Heart left ventricle (tissue), 16 donors: ENCODE results near the gene M6PR. TPM values are rescaled to one million over a fixed set of nuclear protein-coding genes. Genes with fewer than 3 reads are reported as not detected.

ENCODE experiments used
- ATAC-seq, 4 donors: fragments of 200-7000 bp; cut with Tn5 transposase; one replicate each; pipeline ENCODE4 v1.9.1; 2020 to 2022; ENCODE audit warnings: moderate library complexity in 4 of 4, mild to moderate bottlenecking in 3 of 4, moderate number of reproducible peaks in 1 of 4
- DNase-seq, 5 donors: peaks; one replicate each; pipeline ENCODE4 v3.0.0-alpha.2; 2020
- H3K27ac ChIP-seq, 12 donors: fragments of 200-600 bp; sonication (generic) in 4 of 12; one replicate each; pipeline versions ENCODE4 v1.5.0 to v1.8.0; 2016 to 2022; ENCODE audit warnings: mild to moderate bottlenecking in 2 of 12
- H3K27me3 ChIP-seq, 9 donors: fragments of 200-600 bp; sonication (generic) in 2 of 9; one replicate each; pipeline versions ENCODE4 v1.5.1 to v1.8.0; 2016 to 2022; ENCODE audit warnings: mild to moderate bottlenecking in 3 of 9
- H3K36me3 ChIP-seq, 9 donors: fragments of 200-600 bp; sonication (generic) in 2 of 9; one replicate each; pipeline versions ENCODE4 v1.5.0 to v1.8.0; 2018 to 2022; ENCODE audit warnings: mild to moderate bottlenecking in 2 of 9
- H3K4me1 ChIP-seq, 12 donors: fragments of 200-600 bp; sonication (generic) in 4 of 12; one replicate each; pipeline versions ENCODE4 v1.5.0 to v1.8.0; 2016 to 2022; ENCODE audit warnings: mild to moderate bottlenecking in 3 of 12
- H3K4me3 ChIP-seq, 12 donors: fragments of 200-600 bp; sonication (generic) in 4 of 12; one replicate each; pipeline versions ENCODE4 v1.5.0 to v1.8.0; 2017 to 2022; ENCODE audit warnings: mild to moderate bottlenecking in 9 of 12, moderate library complexity in 4 of 12
- H3K9me3 ChIP-seq, 12 donors: fragments of 200-600 bp; sonication (generic) in 4 of 12; one replicate each; pipeline versions ENCODE4 v1.5.0 to v1.8.0; 2016 to 2022; ENCODE audit warnings: mild to moderate bottlenecking in 1 of 12
- POLR2A ChIP-seq, 2 donors: fragments of 450-650 bp; IDR thresholded peaks; one replicate each; pipeline ENCODE4 v1.6.1; 2017; ENCODE audit warnings: antibody characterized with exemption in 2 of 2, mild to moderate bottlenecking in 2 of 2, moderate library complexity in 2 of 2
- WGBS, 4 donors: extraction: QIAGEN DNeasy Blood & Tissue Kit in 2 of 4; methylation state at CpG; one replicate each; pipeline versions ENCODE4 v1.1.5 to v1.1.7; 2013 to 2018; 5-methylcytosine and 5-hydroxymethylcytosine counted together
- intact Hi-C, 10 donors: fragments of 100-400 bp; cut with DNase I; formaldehyde crosslinking; loops; one replicate each; pipeline versions ENCODE4 v1.11.1 to v1.14.2; 2022
- polyA plus RNA-seq, 2 donors: library from polyadenylated mRNA; stranded (reverse); fragments of 200-250 nt; gene quantifications; one replicate each; pipeline ENCODE4 v1.2.3, GENCODE V29; 2013
- total RNA-seq, 9 donors: library from RNA; depleted of rRNA in 2 of 9; stranded (reverse); fragments of >200 nt in 2 of 9; fragmentation: NEBNext Ultra II Directional in 3 of 9; extraction: Animal tissue kit (Norgen Biotek cat#: 25700) in 3 of 9; gene quantifications; one replicate each; pipeline versions ENCODE4 v1.1.0 to v1.2.4, GENCODE V29; 2016 to 2023
- TF ChIP-seq, protein P1 (sequence below), 12 donors: fragments of 200-600 bp; sonication (generic) in 4 of 12; IDR thresholded peaks; one replicate each; pipeline versions ENCODE4 v1.5.0 to v1.8.0; 2018 to 2022; ENCODE audit warnings: antibody characterized with exemption in 12 of 12, mild to moderate bottlenecking in 5 of 12
- donor health status: ischemic (EF 13 %, LVEDD 7.1; RV severe dilation, severe dysfunction).
- donor health status: healthy with polysubstance abuse.
- donor health status: DM: no; HTN: yes; CAD: no.
- donor health status: DM: no; HTN: no; CAD: no.
- donor health status: ischemic (EF 25% LVEDD 6.9; RV normal size, moderate dysfunction).
- donor health status: ischemic (EF 25% LVEDD 5.7; RV mildly dilated, moderate dysfunction).
- donor health status: healthy.
- donor health status: DM: yes; HTN: yes; CAD: no.
- donor health status: ischemic (EF 35%, LVEDD 5.7; RV mildly dilated, moderate dysfunction).
- donor health status: nonischemic (EF 11% LVEDD 7.7; RV severe dilation, severe dysfunction).
- donor health status: DM: yes; HTN: yes; CAD: no.
- donor health status: PGD.
- donor health status: ischemic (EF 29% LVEDD 5.4; RV normal size, mild dysfunction).
- donor health status: nonischemic (EF 23%, LVEDD 6.1; RV moderate dilation, normal function).

The M6PR gene
- total and polyA plus RNA-seq, 11 donors = 58.7 to 150 (median 101) TPM

DNA sequence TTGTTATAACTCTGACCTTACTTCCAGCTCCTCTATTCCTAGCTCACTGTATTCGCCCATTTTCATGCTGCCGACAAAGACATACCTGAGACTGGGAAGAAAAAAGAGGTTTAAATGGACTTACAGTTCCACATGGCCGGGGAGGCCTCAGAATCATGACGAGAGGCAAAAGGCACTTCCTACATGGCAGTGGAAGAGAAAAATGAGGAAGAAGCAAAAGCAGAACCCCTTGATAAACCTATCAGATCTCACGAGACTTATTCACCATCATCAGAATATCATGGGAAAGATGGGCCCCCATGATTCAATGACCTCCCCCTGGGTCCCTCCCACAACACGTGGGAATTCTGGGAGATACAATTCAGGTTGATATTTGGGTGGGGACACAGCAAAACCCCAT lies 49.6 kb downstream of the M6PR start:
- H3K27me3 ChIP-seq = no peaks in the 10 kb centered on the region
- no peak for ATAC-seq
- no peaks in the 10 kb centered on the region for H3K9me3 ChIP-seq
- peaks cover 0 to 8% (median 0%) of the 10 kb centered on the region in 12 donors for H3K4me1 ChIP-seq
- TF ChIP-seq POLR2A (IDR thresholded peaks at IDR 0.05) = no peak
- TF ChIP-seq, protein P1, sequence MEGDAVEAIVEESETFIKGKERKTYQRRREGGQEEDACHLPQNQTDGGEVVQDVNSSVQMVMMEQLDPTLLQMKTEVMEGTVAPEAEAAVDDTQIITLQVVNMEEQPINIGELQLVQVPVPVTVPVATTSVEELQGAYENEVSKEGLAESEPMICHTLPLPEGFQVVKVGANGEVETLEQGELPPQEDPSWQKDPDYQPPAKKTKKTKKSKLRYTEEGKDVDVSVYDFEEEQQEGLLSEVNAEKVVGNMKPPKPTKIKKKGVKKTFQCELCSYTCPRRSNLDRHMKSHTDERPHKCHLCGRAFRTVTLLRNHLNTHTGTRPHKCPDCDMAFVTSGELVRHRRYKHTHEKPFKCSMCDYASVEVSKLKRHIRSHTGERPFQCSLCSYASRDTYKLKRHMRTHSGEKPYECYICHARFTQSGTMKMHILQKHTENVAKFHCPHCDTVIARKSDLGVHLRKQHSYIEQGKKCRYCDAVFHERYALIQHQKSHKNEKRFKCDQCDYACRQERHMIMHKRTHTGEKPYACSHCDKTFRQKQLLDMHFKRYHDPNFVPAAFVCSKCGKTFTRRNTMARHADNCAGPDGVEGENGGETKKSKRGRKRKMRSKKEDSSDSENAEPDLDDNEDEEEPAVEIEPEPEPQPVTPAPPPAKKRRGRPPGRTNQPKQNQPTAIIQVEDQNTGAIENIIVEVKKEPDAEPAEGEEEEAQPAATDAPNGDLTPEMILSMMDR (IDR thresholded peaks at IDR 0.05) = no peak
- H3K27ac ChIP-seq = no peak overlapping the region
- no peak for DNase-seq
- WGBS, 4 donors = 81 to 89% (median 83%) methylated on average over 6 of the region's 6 CpGs
- intact Hi-C loops = loop anchor here in 1 of 10 donors (10.0 kb wide), 1 partner anchor 215 kb away; no protein-coding TSS in a partner anchor
- H3K36me3 ChIP-seq = no peaks in the 10 kb centered on the region
- no peak overlapping the region for H3K4me3 ChIP-seq

DNA sequence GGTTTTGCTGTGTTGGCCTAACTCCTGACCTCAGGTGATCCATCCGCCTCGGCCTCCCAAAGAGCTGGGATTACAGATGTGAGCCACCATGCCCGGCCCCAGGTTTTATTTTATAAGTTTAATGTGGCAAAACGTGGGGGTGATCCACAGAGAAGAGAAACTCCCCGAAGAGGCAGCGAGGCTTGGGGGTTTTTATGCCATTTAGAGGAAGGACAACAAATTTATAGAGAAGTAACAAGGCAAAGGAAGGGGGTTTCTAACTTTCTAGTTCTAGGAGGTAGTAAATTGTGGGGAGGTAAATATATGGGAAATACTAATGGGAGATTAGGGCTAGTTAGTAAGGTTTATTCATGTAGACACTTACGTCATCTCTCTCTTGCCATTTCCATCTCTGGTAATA lies 52.4 kb downstream of the M6PR start:
- ATAC-seq = no peak
- intact Hi-C loops = loop anchor here in 1 of 10 donors (10.0 kb wide), 1 partner anchor 212 kb away; no protein-coding TSS in a partner anchor
- no peak for TF ChIP-seq POLR2A (IDR thresholded peaks at IDR 0.05)
- TF ChIP-seq, protein P1 (IDR thresholded peaks at IDR 0.05) = no peak
- Histone ChIP-seq H3K27me3 (no peaks in the 10 kb centered on the region), H3K27ac (no peak overlapping the region), H3K4me3 (no peak overlapping the region), H3K36me3 (no peaks in the 10 kb centered on the region), H3K9me3 (no peaks in the 10 kb centered on the region), H3K4me1 (no peaks in the 10 kb centered on the region)
- no peak for DNase-seq
- WGBS, 4 donors = 93 to 94% (median 93%) methylated on average over 7 of the region's 7 CpGs

DNA sequence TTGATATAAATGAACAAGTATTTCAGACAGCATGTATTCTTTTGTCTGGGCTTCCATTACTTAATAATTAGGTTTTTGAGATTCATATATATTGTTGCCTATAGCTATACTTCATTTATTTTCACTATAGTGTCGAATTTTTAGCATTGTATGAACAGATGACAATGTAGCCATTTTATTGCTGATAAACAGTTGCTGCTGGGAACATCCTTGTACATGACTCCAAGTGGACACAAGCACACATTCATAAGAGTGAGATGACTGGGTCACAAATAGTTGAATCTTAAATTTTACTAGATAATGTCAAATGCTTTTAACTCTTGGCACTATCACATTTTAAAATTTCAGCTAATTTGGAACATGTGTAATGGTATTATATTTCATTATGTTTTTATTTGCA lies 54.5 kb downstream of the M6PR start:
- intact Hi-C loops = loop anchor here in 3 of 10 donors (5.0 to 10.0 kb wide), 3 partner anchors 210 to 238 kb away; no protein-coding TSS in a partner anchor

DNA sequence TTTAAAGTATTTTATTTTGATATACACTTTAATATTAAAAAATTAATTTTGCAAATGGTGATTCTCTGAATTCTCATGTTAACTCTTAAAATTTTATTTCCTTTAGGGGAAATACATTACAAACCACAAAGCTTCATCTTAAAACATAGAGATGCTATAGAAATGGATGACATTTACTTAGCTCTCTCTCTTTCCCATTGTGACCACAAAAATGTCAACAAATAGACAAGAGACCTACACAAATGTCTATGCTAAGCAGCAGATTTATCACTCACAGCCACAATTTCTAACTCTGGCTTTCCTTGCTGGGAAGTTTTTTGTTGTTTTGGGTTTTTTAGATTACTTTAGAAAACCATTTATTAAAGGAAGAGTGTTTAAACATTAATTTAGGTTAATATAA lies 55.1 kb downstream of the M6PR start:
- peaks cover 0 to 5% (median 0%) of the 10 kb centered on the region in 12 donors for H3K4me1 ChIP-seq
- no peak for ATAC-seq
- TF ChIP-seq, protein P1 (IDR thresholded peaks at IDR 0.05) = no peak
- TF ChIP-seq POLR2A (IDR thresholded peaks at IDR 0.05) = no peak
- H3K4me3 ChIP-seq = no peak overlapping the region
- H3K36me3 ChIP-seq = no peaks in the 10 kb centered on the region
- no peaks in the 10 kb centered on the region for H3K9me3 ChIP-seq
- intact Hi-C loops = loop anchor here in 3 of 10 donors (5.0 to 10.0 kb wide), 3 partner anchors 210 to 237 kb away; no protein-coding TSS in a partner anchor
- DNase-seq = no peak
- no peak overlapping the region for H3K27ac ChIP-seq
- H3K27me3 ChIP-seq = no peaks in the 10 kb centered on the region

More for the DNA sequence above, 54.5 kb downstream of the M6PR start:
- TF ChIP-seq, protein P1 (IDR thresholded peaks at IDR 0.05) = no peak
- TF ChIP-seq POLR2A (IDR thresholded peaks at IDR 0.05) = no peak
- H3K4me3 ChIP-seq = no peak overlapping the region
- H3K36me3 ChIP-seq = no peaks in the 10 kb centered on the region
- ATAC-seq (no peak), DNase-seq (no peak)
- no peak overlapping the region for H3K27ac ChIP-seq
- H3K9me3 ChIP-seq = no peaks in the 10 kb centered on the region
- 62 to 75% (median 72%) methylated on average over 1 of the region's 1 CpG for whole genome bisulfite sequencing, 4 donors
- H3K4me1 ChIP-seq = peaks cover 0 to 5% (median 0%) of the 10 kb centered on the region in 12 donors
- H3K27me3 ChIP-seq = no peaks in the 10 kb centered on the region
